Neuron (in vitro differentiated cells): Measurements from ENCODE around the gene MORC3.
"Not testable (repeated sequence)": the region's sequence is repeated elsewhere in the genome, so short reads cannot be mapped to it uniquely, and the experiment has no call there.

Experiments
- H2AFZ ChIP-seq: one replicate; pipeline ENCODE4 v1.6.1; 2013; ENCODE audit warnings: low read depth, mild to moderate bottlenecking, inconsistent platforms, low read length, moderate library complexity
- H3K27me3 ChIP-seq: one replicate; pipeline ENCODE4 v1.6.1; 2013; ENCODE audit warnings: low read length; ENCODE audit not compliant: insufficient read depth
- H3K36me3 ChIP-seq: one replicate; pipeline ENCODE4 v1.6.1; 2013; ENCODE audit warnings: low read length; ENCODE audit not compliant: insufficient read depth
- H3K4me1 ChIP-seq: one replicate; pipeline ENCODE4 v1.6.1; 2013; ENCODE audit warnings: low read length; ENCODE audit not compliant: insufficient read depth
- H3K4me3 ChIP-seq: 2 replicates; pipeline ENCODE4 v1.5.1; 2013; ENCODE audit warnings: mild to moderate bottlenecking, low read length, moderate library complexity
- H3K9me3 ChIP-seq: one replicate; pipeline ENCODE4 v1.6.1; 2013; ENCODE audit warnings: low read length

Gene MORC3

DNA sequence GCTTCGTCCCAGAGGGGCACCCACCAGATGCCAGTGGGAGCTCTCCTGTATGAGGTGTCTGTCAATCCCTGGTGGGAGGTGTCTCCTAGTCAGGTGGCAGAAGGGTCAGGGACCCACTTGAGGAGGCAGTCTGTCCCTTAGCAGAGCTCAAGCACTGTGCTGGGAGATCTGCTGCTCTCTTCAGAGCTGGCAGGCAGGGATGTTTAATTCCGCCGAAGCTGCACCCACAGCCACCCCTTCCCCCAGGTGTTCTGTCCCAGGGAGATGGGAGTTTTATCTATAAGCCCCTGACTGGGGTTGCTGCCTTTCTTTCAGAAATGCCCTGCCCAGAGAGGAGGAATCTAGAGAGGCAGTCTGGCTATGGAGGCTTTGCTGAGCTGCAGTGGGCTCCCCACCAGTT is 4.0 kb upstream of the MORC3 start:
- not testable (repeated sequence) for H2AFZ ChIP-seq, H3K36me3 ChIP-seq, H3K4me1 ChIP-seq, H3K9me3 ChIP-seq, H3K4me3 ChIP-seq, H3K27me3 ChIP-seq

DNA sequence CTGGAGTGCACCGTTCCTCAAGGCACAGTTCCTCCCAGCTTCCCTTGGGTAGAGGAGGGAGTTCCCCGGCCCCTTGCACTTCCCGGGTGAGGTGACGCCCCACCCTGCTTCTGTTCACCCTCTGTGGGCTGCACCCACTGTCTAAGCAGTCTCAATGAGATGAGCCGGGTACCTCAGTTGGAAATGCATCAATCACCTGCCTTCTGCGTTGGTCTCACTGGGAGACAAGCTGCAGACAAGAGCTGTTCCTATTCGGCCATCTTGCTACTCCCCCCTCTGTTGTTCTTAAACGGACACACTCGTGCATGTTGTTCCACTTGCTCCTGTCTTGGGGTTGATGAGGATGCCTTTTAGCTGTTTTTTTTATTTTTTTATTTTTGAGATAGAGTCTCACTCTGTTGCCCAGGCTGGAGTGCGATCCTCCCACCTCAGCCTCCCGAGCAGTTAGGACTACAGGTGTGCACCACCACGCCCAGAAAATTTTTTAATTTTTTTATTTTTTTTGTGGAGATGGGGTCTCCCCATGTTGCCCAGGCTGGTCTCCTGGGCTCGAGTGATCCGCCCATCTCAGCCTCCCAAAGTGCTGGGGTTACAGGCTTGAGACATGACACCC is 3.0 kb upstream of the MORC3 start:
- no peak overlapping the region for H3K4me3 ChIP-seq
- no peak overlapping the region for H2AFZ ChIP-seq
- peaks cover 5% of the 10 kb centered on the region for H3K4me1 ChIP-seq
- no peaks in the 10 kb centered on the region for H3K36me3 ChIP-seq
- no peaks in the 10 kb centered on the region for H3K9me3 ChIP-seq
- H3K27me3 ChIP-seq, result no peaks in the 10 kb centered on the region

GRCh38 chr21:36319406-36319766 is 611 bp upstream of the MORC3 start:
- H3K9me3 ChIP-seq, H3K27me3 ChIP-seq, H3K4me1 ChIP-seq: not testable (repeated sequence)
- H2AFZ ChIP-seq, result peak overlapping the region; percentile 66
- H3K4me3 ChIP-seq, result peak overlapping the region; percentile 94
- peaks cover 12% of the 10 kb centered on the region for H3K36me3 ChIP-seq

- no peaks in the 10 kb centered on the region for H3K9me3 ChIP-seq
- peaks cover 23% of the 10 kb centered on the region for H3K36me3 ChIP-seq
- H2AFZ ChIP-seq, result no peak overlapping the region
- H3K4me3 ChIP-seq, result peak overlapping the region; percentile 94
- no peaks in the 10 kb centered on the region for H3K27me3 ChIP-seq
- H3K4me1 ChIP-seq, result peaks cover 6% of the 10 kb centered on the region
Observed at GRCh38 chr21:36320421-36321324, 676 bp downstream of the MORC3 start.

DNA sequence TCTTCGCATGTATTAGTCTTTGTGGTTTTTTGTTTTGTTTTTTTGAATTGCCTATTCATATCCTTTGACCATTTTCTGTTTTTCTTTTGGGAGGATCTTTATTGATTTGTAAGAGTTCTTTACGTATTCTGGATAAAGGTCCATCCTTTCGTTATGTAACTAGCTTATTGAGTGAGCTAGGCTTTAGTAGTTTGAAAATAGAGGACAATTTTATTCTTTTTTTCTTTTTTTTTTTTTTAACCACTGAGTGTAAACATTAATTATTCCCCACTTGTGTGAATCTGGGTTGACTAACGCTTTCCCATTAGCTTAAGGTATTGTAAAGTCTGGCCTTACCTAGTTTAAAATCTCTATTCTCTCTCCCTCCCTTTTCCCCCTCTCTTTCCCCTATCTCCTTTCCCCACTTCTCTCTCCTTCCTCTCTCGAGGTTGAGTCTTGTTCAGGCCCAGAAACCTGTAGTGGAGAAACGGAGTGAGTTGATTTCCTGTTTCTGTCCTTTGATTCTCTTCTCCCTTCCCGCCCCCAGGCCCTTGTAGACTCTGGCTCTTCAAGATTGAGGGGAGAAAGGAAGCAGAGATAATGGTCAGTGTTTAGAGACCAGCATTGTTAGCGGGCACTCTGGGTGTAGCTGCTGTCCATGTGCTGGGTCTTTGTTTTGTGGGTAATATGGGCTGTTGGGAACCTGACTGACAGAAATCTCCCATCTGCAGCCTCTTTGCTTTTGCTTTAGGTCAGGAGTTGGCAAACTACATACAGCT is 1.5 kb downstream of the MORC3 start:
- peaks cover 23% of the 10 kb centered on the region for H3K36me3 ChIP-seq
- no peak overlapping the region for H2AFZ ChIP-seq
- H3K27me3 ChIP-seq, result no peaks in the 10 kb centered on the region
- H3K4me3 ChIP-seq, result peak overlapping the region; percentile 94
- peaks cover 6% of the 10 kb centered on the region for H3K4me1 ChIP-seq
- H3K9me3 ChIP-seq, result no peaks in the 10 kb centered on the region

- Histone ChIP-seq H2AFZ (no peak overlapping the region), H3K4me3 (peak overlapping the region; percentile 94), H3K9me3 (no peaks in the 10 kb centered on the region), H3K4me1 (peaks cover 6% of the 10 kb centered on the region), H3K36me3 (peaks cover 23% of the 10 kb centered on the region), H3K27me3 (no peaks in the 10 kb centered on the region)
Observed at GRCh38 chr21:36322083-36322424, 2.1 kb downstream of the MORC3 start.

DNA sequence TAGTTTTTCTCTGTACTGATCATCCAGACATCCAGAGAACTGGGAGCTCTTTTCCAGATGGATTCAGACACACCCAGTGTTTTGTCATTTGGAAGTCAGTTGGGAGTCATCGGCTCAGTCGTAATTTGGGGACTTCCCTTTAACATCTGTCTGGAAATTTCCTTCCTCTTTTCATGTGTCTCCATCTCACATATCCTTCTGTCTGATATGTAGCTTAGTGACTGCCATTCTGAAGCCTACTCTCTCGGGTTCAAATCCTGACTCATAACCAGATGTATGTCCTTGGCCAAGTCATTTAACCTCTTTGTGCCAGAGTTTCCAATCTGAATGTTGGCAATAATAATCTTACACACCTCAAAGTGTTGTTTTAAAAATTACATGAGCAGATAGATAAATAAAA is 3.0 kb downstream of the MORC3 start:
- Histone ChIP-seq H3K27me3 (no peaks in the 10 kb centered on the region), H2AFZ (no peak overlapping the region), H3K9me3 (no peaks in the 10 kb centered on the region), H3K36me3 (peaks cover 27% of the 10 kb centered on the region), H3K4me1 (peaks cover 6% of the 10 kb centered on the region), H3K4me3 (no peak overlapping the region)

GRCh38 chr21:36325373-36326010 is 5.5 kb downstream of the MORC3 start:
- H2AFZ ChIP-seq, result no peak overlapping the region
- peaks cover 6% of the 10 kb centered on the region for H3K4me1 ChIP-seq
- no peak overlapping the region for H3K4me3 ChIP-seq
- H3K27me3 ChIP-seq, result no peaks in the 10 kb centered on the region
- H3K36me3 ChIP-seq, result peaks cover 31% of the 10 kb centered on the region
- H3K9me3 ChIP-seq, result no peaks in the 10 kb centered on the region

- Histone ChIP-seq H3K4me3 (no peak overlapping the region), H3K36me3 (peaks cover 31% of the 10 kb centered on the region), H3K9me3 (peaks cover 3% of the 10 kb centered on the region), H3K4me1 (no peaks in the 10 kb centered on the region), H2AFZ (no peak overlapping the region), H3K27me3 (no peaks in the 10 kb centered on the region)
Observed at GRCh38 chr21:36330904-36331303, 10.9 kb downstream of the MORC3 start.

GRCh38 chr21:36337099-36337509 is 17.1 kb downstream of the MORC3 start:
- H3K27me3 ChIP-seq, result no peaks in the 10 kb centered on the region
- H3K36me3 ChIP-seq, result peaks cover 70% of the 10 kb centered on the region
- no peaks in the 10 kb centered on the region for H3K4me1 ChIP-seq
- peaks cover 3% of the 10 kb centered on the region for H3K9me3 ChIP-seq
- H2AFZ ChIP-seq, result no peak overlapping the region
- H3K4me3 ChIP-seq, result no peak overlapping the region

DNA sequence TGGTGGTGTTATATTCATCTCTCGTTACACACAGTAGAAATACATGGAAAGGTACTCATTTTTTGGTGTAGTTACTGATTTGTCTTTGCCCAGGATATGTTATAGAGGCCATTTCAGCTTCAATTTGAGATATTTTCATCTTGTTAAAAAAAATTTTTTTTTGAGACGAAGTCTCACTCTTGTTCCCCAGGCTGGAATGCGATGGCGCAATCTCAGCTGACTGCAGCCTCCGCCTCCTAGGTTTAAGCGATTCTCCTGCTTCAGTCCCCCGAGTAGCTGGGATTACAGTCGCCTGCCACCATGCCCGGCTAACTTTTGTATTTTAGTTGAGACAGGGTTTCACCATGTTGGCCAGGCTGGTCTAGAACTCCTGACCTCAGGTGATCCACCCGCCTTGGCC is 19.0 kb downstream of the MORC3 start:
- Histone ChIP-seq H3K4me3 (no peak overlapping the region), H3K4me1 (no peaks in the 10 kb centered on the region), H3K9me3 (no peaks in the 10 kb centered on the region), H2AFZ (no peak overlapping the region), H3K36me3 (peaks cover 74% of the 10 kb centered on the region), H3K27me3 (no peaks in the 10 kb centered on the region)

DNA sequence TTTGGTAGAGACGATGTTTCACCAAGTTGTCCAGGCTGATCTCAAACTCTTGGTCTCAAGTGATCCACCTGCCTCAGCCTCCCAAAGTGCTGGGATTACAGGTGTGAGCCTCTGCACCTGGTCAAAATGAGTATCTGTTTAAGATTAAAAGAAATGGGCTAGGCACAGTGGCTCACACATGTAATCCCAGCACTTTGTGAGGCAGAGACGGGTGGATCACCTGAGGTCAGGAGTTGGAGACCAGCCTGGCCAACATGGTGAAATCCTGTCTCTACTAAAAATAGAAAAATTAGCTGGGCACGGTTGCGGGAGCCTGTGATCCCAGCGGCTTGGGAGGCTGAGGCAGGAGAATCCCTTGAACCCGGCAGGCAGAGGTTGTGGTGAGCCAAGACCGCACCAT is 22.6 kb downstream of the MORC3 start:
- not testable (repeated sequence) for H3K4me1 ChIP-seq, H3K9me3 ChIP-seq, H3K4me3 ChIP-seq, H2AFZ ChIP-seq, H3K27me3 ChIP-seq
- peaks cover 82% of the 10 kb centered on the region for H3K36me3 ChIP-seq

DNA sequence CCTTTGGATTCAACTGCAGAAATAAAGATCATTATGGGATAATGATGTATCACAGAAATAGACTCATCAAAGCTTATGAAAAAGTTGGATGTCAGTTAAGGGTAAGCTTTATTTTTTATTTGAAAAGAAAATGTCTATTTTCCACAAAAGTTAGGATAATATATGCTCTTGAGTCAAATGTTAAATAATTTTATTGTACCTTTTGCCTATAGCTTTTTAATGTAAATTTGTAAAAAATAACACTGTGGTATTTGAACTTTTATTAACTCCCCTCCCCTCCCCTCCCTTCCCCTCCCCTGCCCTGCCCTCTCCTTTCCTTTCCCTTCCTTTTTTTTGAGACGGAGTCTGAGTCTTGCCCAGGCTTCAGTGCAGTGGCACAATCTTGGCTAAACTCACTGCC is 24.9 kb downstream of the MORC3 start:
- Histone ChIP-seq H3K9me3 (no peaks in the 10 kb centered on the region), H2AFZ (no peak overlapping the region), H3K36me3 (peaks cover 82% of the 10 kb centered on the region), H3K4me3 (no peak overlapping the region), H3K27me3 (no peaks in the 10 kb centered on the region), H3K4me1 (no peaks in the 10 kb centered on the region)
